ENCODE results near the gene NAP1L5. TPM values are rescaled to one million over a fixed set of nuclear protein-coding genes. Genes with fewer than 3 reads are reported as not detected.

The NAP1L5 gene
- total and polyA plus RNA-seq, 8 donors: 3.1 to 22.6 (median 5.8) TPM; not detected in 1

GRCh38 chr4:88674565-88674964, 23.1 kb downstream of the NAP1L5 start:
- H3K27me3 ChIP-seq: no peaks in the 10 kb centered on the region
- H3K4me1 ChIP-seq: no peaks in the 10 kb centered on the region
- intact Hi-C loops (cut with DNase I; ENCODE audit: low total_unique reads): no loop called here
- H3K27ac ChIP-seq: no peak overlapping the region
- TF ChIP-seq EP300 (IDR thresholded peaks at IDR 0.05) (no peak), POLR2A (IDR thresholded peaks at IDR 0.05) (no peak), POLR2AphosphoS5 (IDR thresholded peaks at IDR 0.05) (no peak), CTCF (IDR thresholded peaks at IDR 0.05) (no peak)
- H3K36me3 ChIP-seq: peaks cover 12 to 74% (median 64%) of the 10 kb centered on the region in 4 donors
- no peaks in the 10 kb centered on the region for H3K9me3 ChIP-seq
- no peak for DNase-seq
- no peak overlapping the region for H3K4me3 ChIP-seq

- no peaks in the 10 kb centered on the region for H3K4me1 ChIP-seq
- 79 to 97% (median 94%) methylated on average over 2 of the region's 2 CpGs for WGBS, 5 donors
- H3K9me3 ChIP-seq: no peaks in the 10 kb centered on the region
- intact Hi-C loops (cut with DNase I; ENCODE audit: low total_unique reads): no loop called here
- H3K27ac ChIP-seq: no peak overlapping the region
- no peak for DNase-seq
- H3K4me3 ChIP-seq: no peak overlapping the region
- H3K36me3 ChIP-seq: peaks cover 10 to 74% (median 59%) of the 10 kb centered on the region in 4 donors
- TF ChIP-seq POLR2AphosphoS5 (IDR thresholded peaks at IDR 0.05) (no peak), EP300 (IDR thresholded peaks at IDR 0.05) (no peak), CTCF (IDR thresholded peaks at IDR 0.05) (no peak), POLR2A (IDR thresholded peaks at IDR 0.05) (no peak)
- no peaks in the 10 kb centered on the region for H3K27me3 ChIP-seq
These were observed 23.7 kb downstream of the NAP1L5 start for GRCh38 chr4:88673886-88674285.

GRCh38 chr4:88672987-88673386, 24.6 kb downstream of the NAP1L5 start:
- Histone ChIP-seq H3K27me3 (no peaks in the 10 kb centered on the region), H3K4me1 (no peaks in the 10 kb centered on the region), H3K9me3 (no peaks in the 10 kb centered on the region), H3K4me3 (no peak overlapping the region), H3K36me3 (peaks cover 6 to 74% (median 59%) of the 10 kb centered on the region in 4 donors), H3K27ac (no peak overlapping the region)
- WGBS, 5 donors: 48 to 62% (median 61%) methylated on average over 5 of the region's 5 CpGs
- intact Hi-C loops (cut with DNase I; ENCODE audit: low total_unique reads): no loop called here
- TF ChIP-seq CTCF (IDR thresholded peaks at IDR 0.05) (peak in 5 of 7 experiments; percentile 13 to 31 (median 30)), POLR2AphosphoS5 (IDR thresholded peaks at IDR 0.05) (no peak)
- peak; percentile 34 to 68 for DNase-seq

GRCh38 chr4:88661739-88662138, 35.9 kb downstream of the NAP1L5 start:
- TF ChIP-seq POLR2A (IDR thresholded peaks at IDR 0.05) (no peak), POLR2AphosphoS5 (IDR thresholded peaks at IDR 0.05) (no peak), CTCF (IDR thresholded peaks at IDR 0.05) (no peak)
- H3K27me3 ChIP-seq: no peaks in the 10 kb centered on the region
- WGBS, 5 donors: 83 to 100% (median 91%) methylated on average over 2 of the region's 2 CpGs
- no peak overlapping the region for H3K27ac ChIP-seq
- H3K9me3 ChIP-seq: no peaks in the 10 kb centered on the region
- no peak overlapping the region for H3K4me3 ChIP-seq
- DNase-seq: no peak
- H3K36me3 ChIP-seq: peaks cover 2 to 53% (median 37%) of the 10 kb centered on the region in 4 donors
- intact Hi-C loops (cut with DNase I; ENCODE audit: low total_unique reads): no loop called here
- H3K4me1 ChIP-seq: peaks cover 0 to 20% (median 9%) of the 10 kb centered on the region in 4 donors

Data from stomach (tissue), 9 donors.